Right cardiac atrium (tissue), 5 donors: ENCODE measurements around the gene USH2A. TPM values are rescaled to one million over a fixed set of nuclear protein-coding genes. Genes with fewer than 3 reads are reported as not detected.

Source experiments
- ATAC-seq, 2 donors: fragments of 200-7000 bp; cut with Tn5 transposase; one replicate each; pipeline versions ENCODE4 v1.8.0 to v1.9.1; 2020; ENCODE audit warnings: moderate library complexity in 2 of 2, mild to moderate bottlenecking in 1 of 2
- DNase-seq, 3 donors: peaks; one replicate each; pipeline ENCODE4 v3.0.0-alpha.2; 2020
- H3K27ac ChIP-seq: one replicate; pipeline ENCODE4 v1.5.1; 2013; ENCODE audit warnings: mild to moderate bottlenecking, low read length, control low read depth, moderate library complexity
- H3K27me3 ChIP-seq: one replicate; pipeline ENCODE4 v1.6.1; 2013; ENCODE audit not compliant: control insufficient read depth, insufficient read depth
- H3K4me1 ChIP-seq: one replicate; pipeline ENCODE4 v1.6.1; 2013; ENCODE audit warnings: low read length; ENCODE audit not compliant: control insufficient read depth, insufficient read depth
- H3K4me3 ChIP-seq: one replicate; pipeline ENCODE4 v1.5.1; 2013; ENCODE audit warnings: low read length, control low read depth
- H3K9me3 ChIP-seq: one replicate; pipeline ENCODE4 v1.6.1; 2013; ENCODE audit warnings: low read length; ENCODE audit not compliant: control insufficient read depth
- WGBS: extraction: QIAGEN DNeasy Blood & Tissue Kit; methylation state at CpG from one replicate; pipeline ENCODE4 v1.1.7; 2013; 5-methylcytosine and 5-hydroxymethylcytosine counted together
- intact Hi-C, 4 donors: fragments of 100-400 bp; cut with DNase I; formaldehyde crosslinking; loops; one replicate each; pipeline versions ENCODE4 v1.11.0 to v1.14.0; 2022 to 2023
- polyA plus RNA-seq: library from polyadenylated mRNA; stranded (reverse); fragments of 200-250 nt; gene quantifications from one replicate; pipeline ENCODE4 v1.2.3, GENCODE V29; 2013
- total RNA-seq, 4 donors: library from RNA; stranded (reverse); fragmentation: NEBNext Ultra II Directional; extraction: Animal tissue kit (Norgen Biotek cat#: 25700); gene quantifications; one replicate each; pipeline ENCODE4 v1.2.1, GENCODE V29; 2021
- donor health status: healthy with polysubstance abuse.
- donor health status: DM: no; HTN: yes; CAD: no.
- donor health status: DM: no; HTN: no; CAD: no.
- donor health status: DM: no; HTN: yes; CAD: no; lungs with severe emphysema.
- donor health status: DM: yes; HTN: yes; CAD: no.

The USH2A gene
- total and polyA plus RNA-seq, 5 donors, result 0.29 to 4.8 (median 3.5) TPM

GRCh38 chr1:215780139-215780538 lies 643.1 kb downstream of the USH2A start:
- DNase-seq (no peak), ATAC-seq (no peak)
- Histone ChIP-seq H3K27me3 (no peaks in the 10 kb centered on the region), H3K4me3 (no peak overlapping the region), H3K4me1 (no peaks in the 10 kb centered on the region), H3K27ac (no peak overlapping the region), H3K9me3 (no peaks in the 10 kb centered on the region)
- 64% methylated on average over 2 of the region's 2 CpGs for WGBS
- intact Hi-C loops, result no loop called here

- Histone ChIP-seq H3K4me3 (no peak overlapping the region), H3K27ac (no peak overlapping the region), H3K4me1 (no peaks in the 10 kb centered on the region), H3K27me3 (no peaks in the 10 kb centered on the region), H3K9me3 (no peaks in the 10 kb centered on the region)
- 74% methylated on average over 7 of the region's 7 CpGs for WGBS
- DNase-seq (no peak), ATAC-seq (no peak)
- intact Hi-C loops, result no loop called here
Observed at GRCh38 chr1:215779729-215780128, 643.5 kb downstream of the USH2A start.

GRCh38 chr1:215777370-215777925 lies 645.8 kb downstream of the USH2A start:
- 58% methylated on average over 5 of the region's 5 CpGs for WGBS
- ATAC-seq (no peak), DNase-seq (no peak)
- intact Hi-C loops, result no loop called here
- no peaks in the 10 kb centered on the region for H3K9me3 ChIP-seq
- no peaks in the 10 kb centered on the region for H3K4me1 ChIP-seq
- no peak overlapping the region for H3K4me3 ChIP-seq
- no peak overlapping the region for H3K27ac ChIP-seq
- no peaks in the 10 kb centered on the region for H3K27me3 ChIP-seq

- Histone ChIP-seq H3K27ac (no peak overlapping the region), H3K4me3 (no peak overlapping the region), H3K4me1 (no peaks in the 10 kb centered on the region), H3K27me3 (no peaks in the 10 kb centered on the region), H3K9me3 (no peaks in the 10 kb centered on the region)
- no peak for DNase-seq
- WGBS, result 74% methylated on average over 5 of the region's 5 CpGs
- intact Hi-C loops, result no loop called here
- ATAC-seq, result no peak
Observed at GRCh38 chr1:215776336-215776735, 646.9 kb downstream of the USH2A start.

- Histone ChIP-seq H3K27ac (no peak overlapping the region), H3K27me3 (peaks cover 2% of the 10 kb centered on the region), H3K9me3 (no peaks in the 10 kb centered on the region), H3K4me3 (no peak overlapping the region), H3K4me1 (no peaks in the 10 kb centered on the region)
- intact Hi-C loops, result no loop called here
- 63% methylated on average over 1 of the region's 1 CpG for WGBS
- ATAC-seq (no peak), DNase-seq (no peak)
Observed at GRCh38 chr1:215772151-215772550, 651.1 kb downstream of the USH2A start.

- 77% methylated on average over 4 of the region's 4 CpGs for WGBS
- H3K9me3 ChIP-seq, result no peaks in the 10 kb centered on the region
- no peak overlapping the region for H3K4me3 ChIP-seq
- H3K4me1 ChIP-seq, result no peaks in the 10 kb centered on the region
- intact Hi-C loops, result no loop called here
- DNase-seq (no peak), ATAC-seq (no peak)
- peaks cover 2% of the 10 kb centered on the region for H3K27me3 ChIP-seq
- H3K27ac ChIP-seq, result no peak overlapping the region
Observed at GRCh38 chr1:215768303-215768702, 654.9 kb downstream of the USH2A start.

GRCh38 chr1:215767761-215768160 lies 655.5 kb downstream of the USH2A start:
- intact Hi-C loops, result no loop called here
- no peaks in the 10 kb centered on the region for H3K9me3 ChIP-seq
- 71% methylated on average over 2 of the region's 2 CpGs for WGBS

GRCh38 chr1:215766521-215766920 lies 656.7 kb downstream of the USH2A start:
- Histone ChIP-seq H3K27ac (no peak overlapping the region), H3K4me3 (no peak overlapping the region), H3K9me3 (no peaks in the 10 kb centered on the region), H3K27me3 (peaks cover 2% of the 10 kb centered on the region), H3K4me1 (no peaks in the 10 kb centered on the region)
- WGBS, result 64% methylated on average over 1 of the region's 1 CpG
- ATAC-seq (no peak), DNase-seq (no peak)
- intact Hi-C loops, result no loop called here

More at GRCh38 chr1:215767761-215768160, 655.5 kb downstream of the USH2A start:
- ATAC-seq (no peak), DNase-seq (no peak)
- H3K27ac ChIP-seq, result no peak overlapping the region
- peaks cover 2% of the 10 kb centered on the region for H3K27me3 ChIP-seq
- H3K4me1 ChIP-seq, result no peaks in the 10 kb centered on the region
- no peak overlapping the region for H3K4me3 ChIP-seq

GRCh38 chr1:215765833-215766232 lies 657.4 kb downstream of the USH2A start:
- Histone ChIP-seq H3K27me3 (peaks cover 2% of the 10 kb centered on the region), H3K9me3 (no peaks in the 10 kb centered on the region), H3K27ac (no peak overlapping the region), H3K4me3 (no peak overlapping the region), H3K4me1 (no peaks in the 10 kb centered on the region)
- DNase-seq (no peak), ATAC-seq (no peak)
- WGBS, result 82% methylated on average over 1 of the region's 1 CpG
- intact Hi-C loops, result no loop called here

GRCh38 chr1:215761446-215761845 lies 661.8 kb downstream of the USH2A start:
- ATAC-seq (no peak), DNase-seq (no peak)
- 91% methylated on average over 2 of the region's 2 CpGs for WGBS
- intact Hi-C loops, result no loop called here
- Histone ChIP-seq H3K4me3 (no peak overlapping the region), H3K27ac (no peak overlapping the region), H3K9me3 (no peaks in the 10 kb centered on the region), H3K27me3 (no peaks in the 10 kb centered on the region), H3K4me1 (no peaks in the 10 kb centered on the region)

GRCh38 chr1:215754112-215754511 lies 669.1 kb downstream of the USH2A start:
- Histone ChIP-seq H3K4me3 (no peak overlapping the region), H3K9me3 (no peaks in the 10 kb centered on the region), H3K4me1 (no peaks in the 10 kb centered on the region), H3K27me3 (no peaks in the 10 kb centered on the region), H3K27ac (no peak overlapping the region)
- intact Hi-C loops, result no loop called here
- WGBS, result 66% methylated on average over 4 of the region's 4 CpGs
- no peak for DNase-seq
- no peak for ATAC-seq

- ATAC-seq (no peak), DNase-seq (no peak)
- WGBS, result 67% methylated on average over 4 of the region's 4 CpGs
- intact Hi-C loops, result no loop called here
- Histone ChIP-seq H3K27ac (no peak overlapping the region), H3K4me1 (no peaks in the 10 kb centered on the region), H3K27me3 (no peaks in the 10 kb centered on the region), H3K9me3 (no peaks in the 10 kb centered on the region), H3K4me3 (no peak overlapping the region)
Observed at GRCh38 chr1:215749414-215749813, 673.8 kb downstream of the USH2A start.
